GM18526 (cell line): ENCODE results near the gene RASA3.
A peak's percentile ranks its signal among the peaks of the same experiment; 100 is the strongest.

Source experiments
- POLR2A ChIP-seq: IDR thresholded peaks from 3 replicates; pipeline ENCODE4 v1.6.1; 2011; ENCODE audit not compliant: insufficient read length; ENCODE audit errors: extremely low read depth

Gene RASA3

DNA sequence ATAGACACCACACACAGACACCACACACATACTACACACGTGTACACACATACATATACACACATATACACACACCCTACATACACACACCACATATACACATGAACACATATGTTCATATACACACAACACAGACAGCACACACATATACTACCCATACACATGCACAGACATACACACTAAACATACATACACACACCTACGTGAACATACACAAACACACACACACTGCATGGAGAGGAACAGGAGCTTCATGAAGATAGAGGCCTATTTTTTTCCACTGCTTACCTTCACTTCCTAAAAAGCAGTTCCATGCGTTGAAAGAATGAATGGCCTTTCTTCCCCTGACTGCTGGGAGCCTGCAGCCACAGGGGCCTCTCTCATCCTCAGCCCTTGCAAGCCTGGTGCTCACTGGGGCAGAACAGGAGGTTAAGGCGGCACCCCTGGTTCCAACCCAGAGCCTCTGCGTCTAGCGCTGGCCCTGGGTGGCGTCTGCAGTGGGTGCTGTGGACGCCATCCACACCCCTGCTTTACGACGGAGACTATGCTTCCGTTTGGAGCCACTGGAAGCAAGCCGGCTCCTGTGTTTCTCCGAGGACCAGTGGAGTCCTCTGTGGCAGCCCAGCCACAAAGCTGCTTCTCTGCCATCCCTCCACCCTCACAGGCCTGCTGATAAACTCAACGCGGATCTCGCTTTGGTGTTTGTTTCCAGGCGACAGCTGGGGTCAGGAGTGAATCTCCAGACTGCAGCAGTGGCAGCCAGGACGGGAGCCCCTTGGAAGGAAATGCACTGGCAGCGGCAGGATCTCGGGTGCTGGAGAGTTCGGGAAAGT is 1.9 kb upstream of the RASA3 start:
- no peak for TF ChIP-seq POLR2A

DNA sequence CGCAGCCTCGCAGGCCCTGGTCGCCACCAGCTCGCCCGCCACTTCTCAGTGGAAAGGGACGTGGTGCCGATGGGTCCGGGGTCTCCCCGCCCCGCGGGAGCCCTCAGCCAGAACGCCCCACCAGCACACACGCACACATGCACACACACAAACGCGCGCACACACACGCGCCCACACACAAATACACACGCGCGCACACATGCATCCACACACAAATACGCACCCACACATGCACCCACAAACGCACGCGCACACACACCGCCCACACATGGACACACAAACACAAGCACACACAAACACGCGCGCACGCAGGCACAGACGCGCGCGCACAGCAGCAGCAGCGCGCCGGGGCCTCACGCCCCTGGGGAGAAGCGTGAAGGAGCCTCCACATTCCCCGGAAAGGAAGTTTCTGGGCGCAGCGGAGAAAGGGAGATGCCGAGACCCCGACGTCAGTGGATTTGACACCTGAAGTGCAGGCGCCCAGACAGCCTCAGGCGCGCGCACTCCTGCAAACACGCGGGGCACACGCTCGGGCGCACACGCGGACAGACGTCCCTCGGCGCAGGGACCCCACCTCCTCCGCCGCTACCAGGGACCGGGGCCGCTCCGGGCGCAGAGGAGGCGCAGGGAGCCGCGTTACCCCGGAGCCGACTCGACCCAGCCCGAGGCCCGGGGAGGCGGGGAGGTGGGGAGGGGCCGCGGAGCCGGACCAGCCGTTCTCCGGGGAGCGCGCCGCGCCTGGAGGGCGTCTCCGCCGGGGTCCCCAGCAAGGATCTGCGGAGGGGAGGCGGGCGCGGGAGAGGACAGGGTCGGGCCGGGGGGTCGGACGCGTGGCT is 622 bp downstream of the RASA3 start:
- peak; percentile 11 for TF ChIP-seq POLR2A

DNA sequence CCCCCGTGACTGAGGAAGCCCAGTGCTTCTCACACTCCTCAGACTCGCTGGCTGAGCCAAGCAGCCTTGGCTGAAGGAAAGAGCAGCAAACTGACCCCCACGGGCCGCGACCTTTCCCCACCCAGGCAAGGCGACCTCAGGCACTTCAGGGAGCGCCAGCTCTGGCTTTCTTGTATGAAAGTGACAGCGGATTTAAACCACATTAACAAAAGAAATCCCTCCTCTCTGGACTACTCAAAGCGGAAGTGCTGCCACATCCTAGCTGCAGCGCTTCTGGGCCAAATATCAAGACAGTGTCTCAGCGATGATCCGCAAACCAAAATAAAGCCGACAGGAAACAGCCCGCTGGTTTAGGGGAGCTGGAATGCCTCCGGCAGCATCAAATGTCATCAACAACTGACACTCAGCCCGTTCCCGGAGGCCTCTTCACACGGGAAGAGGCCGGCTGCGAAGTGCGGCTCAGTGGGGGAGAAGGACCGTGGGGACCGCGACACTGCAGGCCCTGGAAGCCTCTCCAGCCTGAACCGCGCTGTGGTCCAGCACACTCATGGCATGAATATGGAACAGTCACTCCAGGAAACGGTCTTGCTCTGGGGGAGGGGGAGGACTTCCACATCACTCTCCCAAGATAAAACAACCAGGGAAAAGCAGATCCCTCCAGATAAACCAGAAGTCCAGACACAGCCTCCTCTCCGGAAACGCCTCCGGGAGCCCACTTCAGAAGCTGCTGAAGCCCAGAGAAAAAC is 1.4 kb downstream of the RASA3 start:
- no peak for TF ChIP-seq POLR2A

GRCh38 chr13:114130131-114130836 is 2.1 kb downstream of the RASA3 start:
- TF ChIP-seq POLR2A = no peak

DNA sequence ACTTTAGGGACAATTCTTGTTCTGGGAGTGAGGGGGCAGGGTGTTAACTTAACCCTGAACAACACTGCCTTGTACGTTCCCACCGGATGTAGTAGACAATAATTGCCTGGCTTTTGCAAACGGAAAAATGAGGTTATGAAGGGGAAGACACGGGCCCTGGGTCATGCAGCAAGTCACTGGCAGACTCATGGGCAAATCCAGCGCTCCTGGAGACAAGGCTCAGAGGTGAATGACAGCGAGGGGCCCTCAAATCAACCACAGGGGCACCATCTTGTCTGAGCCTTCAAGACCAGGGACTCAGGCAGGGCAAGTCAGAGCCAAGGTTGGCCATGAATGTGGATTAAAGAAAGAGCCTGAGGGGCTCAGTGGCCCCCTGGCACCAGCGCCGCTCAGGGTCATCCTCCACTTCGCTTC is 2.8 kb downstream of the RASA3 start:
- TF ChIP-seq POLR2A = no peak

DNA sequence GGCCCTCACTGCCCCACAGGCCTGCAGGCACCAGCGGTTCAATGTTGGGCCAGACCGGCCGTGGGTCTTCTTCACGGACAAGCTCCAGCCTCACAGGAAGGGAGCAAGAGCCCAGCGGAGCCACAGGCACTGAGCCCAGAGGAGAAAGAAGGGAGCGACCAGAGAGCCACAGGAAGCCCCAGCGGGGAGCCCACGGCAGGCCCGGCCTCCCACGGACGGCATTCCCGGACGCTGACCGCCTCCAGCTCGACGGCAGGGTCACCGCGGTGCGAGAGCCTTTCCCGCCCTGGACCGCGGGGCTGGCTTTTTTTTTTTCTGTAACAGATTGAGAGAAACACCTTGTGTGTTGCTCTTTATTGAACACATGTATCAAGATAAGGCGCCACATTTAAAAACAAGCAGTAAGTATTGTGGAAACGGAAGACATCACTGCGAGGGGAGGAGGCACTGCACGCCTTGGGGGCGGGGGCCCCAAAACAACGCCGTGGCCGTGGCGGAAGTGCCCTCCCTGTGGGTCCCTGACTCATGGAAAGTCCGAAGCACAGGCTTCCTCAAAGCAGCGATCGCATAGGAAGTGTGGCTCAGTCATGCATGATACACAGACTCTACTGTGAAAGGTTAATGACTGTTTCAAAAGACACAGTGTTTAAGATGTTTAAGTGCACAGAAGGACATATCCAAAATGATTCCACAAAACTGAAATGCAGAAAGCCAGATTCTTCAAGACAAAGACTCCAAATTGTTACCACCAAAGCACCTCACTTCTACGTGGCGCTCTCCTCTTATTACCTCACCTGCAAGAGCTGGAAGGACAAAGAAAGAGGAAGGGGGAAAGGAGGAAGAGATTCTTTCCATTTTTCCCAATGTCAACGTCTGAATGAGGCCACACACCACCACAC is 3.5 kb downstream of the RASA3 start:
- TF ChIP-seq POLR2A = no peak

DNA sequence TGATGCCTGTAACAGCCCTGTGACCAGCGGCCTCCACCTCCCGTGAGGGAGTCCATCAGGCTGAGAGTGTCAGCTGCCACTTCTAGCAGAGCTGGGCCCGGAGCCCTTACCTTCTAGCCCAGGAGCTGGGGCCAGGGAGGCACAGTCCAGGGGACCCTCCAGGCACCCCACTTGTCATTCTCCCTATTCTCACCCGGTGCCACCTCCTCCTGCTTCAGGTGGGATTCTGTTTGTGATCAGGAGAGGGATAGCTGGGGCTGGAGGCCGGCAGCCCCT is 4.1 kb downstream of the RASA3 start:
- TF ChIP-seq POLR2A = no peak

DNA sequence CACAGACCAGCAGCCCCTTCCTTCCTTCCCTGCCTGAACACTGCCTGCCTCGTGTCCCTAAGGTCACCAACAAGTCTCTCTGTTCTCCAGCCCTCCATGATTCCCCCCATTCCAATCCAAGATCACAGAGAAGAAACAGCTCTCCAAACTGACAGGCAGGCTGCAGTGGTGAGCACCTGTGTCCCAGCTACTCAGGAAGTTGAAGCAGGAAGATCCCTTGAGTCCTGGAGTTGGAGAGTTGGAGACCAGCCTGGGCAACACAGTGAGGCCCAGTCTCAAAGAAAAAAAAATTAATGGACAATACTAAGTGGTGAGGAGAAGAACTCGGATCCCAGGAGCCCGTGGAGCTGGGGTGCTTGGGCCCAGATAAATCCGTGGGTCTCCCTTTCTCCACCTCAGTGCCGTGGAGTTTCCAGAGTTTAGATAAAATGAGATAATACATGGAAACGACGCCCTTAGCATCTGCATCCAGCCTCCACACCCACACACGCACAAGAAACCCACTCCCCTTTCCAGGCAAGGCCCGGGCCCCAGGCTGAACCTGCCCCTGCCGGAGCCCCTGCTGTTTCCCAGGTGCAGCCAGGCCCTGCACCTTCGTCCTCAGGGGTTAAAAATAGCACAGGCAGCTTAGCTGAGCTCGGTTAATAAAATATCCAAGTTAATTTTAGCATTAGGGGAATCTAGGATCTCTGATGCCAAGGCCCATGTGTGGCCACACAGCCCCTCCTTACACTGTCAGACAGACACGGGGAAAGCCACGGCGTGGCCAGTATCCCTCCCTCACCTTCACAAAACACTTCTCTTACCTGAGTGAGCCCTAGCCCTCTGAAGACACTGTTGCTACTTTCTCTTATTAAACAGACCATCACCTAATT is 4.7 kb downstream of the RASA3 start:
- TF ChIP-seq POLR2A = no peak

DNA sequence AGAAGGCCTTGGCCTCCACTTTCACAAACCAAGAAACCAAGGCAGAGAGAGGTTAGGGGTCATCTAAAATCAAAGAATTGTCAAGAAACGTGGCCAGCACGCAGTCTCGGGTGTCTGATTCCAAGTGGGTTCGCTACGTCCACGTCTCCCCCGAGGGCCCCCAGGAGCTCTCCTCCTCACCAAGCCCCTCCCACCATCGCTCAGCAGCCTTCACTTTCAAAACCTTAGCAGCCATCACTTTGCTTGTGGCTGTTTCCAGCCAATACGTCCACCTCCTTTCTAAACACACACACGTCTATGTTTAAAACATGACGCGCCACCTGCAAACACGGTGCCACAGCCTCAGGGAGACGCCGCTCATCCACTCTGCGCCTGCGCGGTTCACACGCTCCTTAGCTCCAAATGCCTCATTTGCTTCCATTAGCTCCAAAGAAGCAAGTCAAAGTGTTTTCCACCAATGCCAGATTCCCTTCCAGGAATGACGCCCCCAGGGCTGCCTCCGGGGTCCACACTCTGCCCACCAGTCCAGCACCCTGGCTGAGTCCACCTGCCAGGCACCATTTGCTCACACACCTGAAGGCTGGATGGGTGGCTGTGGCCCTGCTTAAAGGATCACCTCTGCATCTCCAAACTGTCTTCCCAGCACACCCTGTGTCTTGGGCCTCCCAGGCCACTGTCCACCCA is 5.5 kb downstream of the RASA3 start:
- TF ChIP-seq POLR2A = no peak

DNA sequence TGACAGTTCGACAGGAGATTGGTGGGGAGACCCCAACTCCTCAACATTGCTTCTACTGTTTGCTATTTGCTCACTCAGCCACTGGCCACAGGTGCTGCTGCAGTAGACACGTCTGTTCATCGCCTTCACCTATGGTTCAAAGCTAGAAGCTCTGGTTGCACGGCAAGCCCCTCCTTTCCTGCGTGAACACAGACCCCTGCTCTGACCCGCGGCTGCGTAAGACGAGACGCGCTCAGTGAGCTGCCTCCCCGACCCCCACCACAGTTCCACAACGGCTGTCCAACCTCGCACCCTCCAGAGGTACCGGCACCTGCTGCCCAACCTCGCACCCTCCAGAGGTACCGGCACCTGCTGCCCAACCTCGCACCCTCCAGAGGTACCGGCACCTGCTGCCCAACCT is 6.8 kb downstream of the RASA3 start:
- no peak for TF ChIP-seq POLR2A

DNA sequence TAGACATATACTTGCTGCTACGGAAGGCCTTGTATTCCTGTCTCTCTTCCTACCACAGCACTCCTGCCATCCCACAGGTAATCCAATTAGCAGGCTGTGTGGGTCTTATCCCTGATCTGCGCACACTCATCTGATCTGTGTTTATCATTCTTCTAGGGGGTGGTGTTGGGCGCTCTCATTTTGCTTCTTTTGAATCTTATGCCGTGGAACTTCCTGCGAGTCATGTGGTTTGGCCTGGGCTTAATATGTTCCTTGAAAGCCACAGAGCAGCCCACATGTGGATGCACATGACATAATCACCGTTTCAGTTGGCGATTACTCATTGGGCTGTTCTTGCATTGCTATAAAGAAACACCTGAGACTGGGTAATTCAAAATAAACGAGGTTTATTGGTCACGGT is 7.5 kb downstream of the RASA3 start:
- no peak for TF ChIP-seq POLR2A

GRCh38 chr13:114124431-114124830 is 8.0 kb downstream of the RASA3 start:
- no peak for TF ChIP-seq POLR2A

- no peak for TF ChIP-seq POLR2A
These were observed 8.5 kb downstream of the RASA3 start for GRCh38 chr13:114123876-114124275.
